GM23338 (cell line): ENCODE measurements around the gene YPEL2. TPM values are rescaled to one million over a fixed set of nuclear protein-coding genes. Genes with fewer than 3 reads are reported as not detected.

Experiments
- ATAC-seq: fragments of 200-7000 bp; cut with Tn5 transposase; 3 replicates; pipeline ENCODE4 v1.9.1; 2020
- DNase-seq: peaks from one replicate; pipeline ENCODE4 v3.0.0-alpha.2; 2015; ENCODE audit warnings: low spot score
- H2AFZ ChIP-seq: fragments of 200-600 bp; sonication (generic); 2 replicates; pipeline ENCODE4 v1.8.0; 2016; ENCODE audit warnings: antibody characterized with exemption, mild to moderate bottlenecking, moderate library complexity
- H3F3A ChIP-seq: fragments of 200-600 bp; sonication (generic); replicated peaks from 2 replicates; pipeline ENCODE4 v1.8.0; 2017; ENCODE audit warnings: antibody characterized with exemption, mixed run types, low read depth
- H3K27ac ChIP-seq: fragments of 200-600 bp; sonication (generic); 2 replicates; pipeline ENCODE4 v1.6.1; 2016; ENCODE audit warnings: low read depth
- H3K27me3 ChIP-seq: fragments of 200-600 bp; sonication (generic); 2 replicates; pipeline ENCODE4 v1.8.0; 2016; ENCODE audit warnings: mild to moderate bottlenecking, mixed run types, moderate library complexity; ENCODE audit not compliant: insufficient read depth
- H3K36me3 ChIP-seq: fragments of 200-600 bp; sonication (generic); 2 replicates; pipeline ENCODE4 v1.8.0; 2016; ENCODE audit warnings: mild to moderate bottlenecking; ENCODE audit not compliant: insufficient read depth
- H3K4me1 ChIP-seq: fragments of 200-600 bp; sonication (generic); 2 replicates; pipeline ENCODE4 v1.8.0; 2016; ENCODE audit warnings: mild to moderate bottlenecking, moderate library complexity; ENCODE audit not compliant: insufficient read depth
- H3K4me2 ChIP-seq: fragments of 200-600 bp; sonication (generic); 2 replicates; pipeline ENCODE4 v1.7.1; 2017; ENCODE audit warnings: mixed run types
- H3K4me3 ChIP-seq: fragments of 200-600 bp; sonication (generic); 2 replicates; pipeline ENCODE4 v1.6.1; 2016; ENCODE audit warnings: mixed run types
- H3K79me2 ChIP-seq: fragments of 200-600 bp; sonication (generic); replicated peaks from 2 replicates; pipeline ENCODE4 v1.8.0; 2017; ENCODE audit warnings: mild to moderate bottlenecking; ENCODE audit not compliant: insufficient read depth
- H3K9me2 ChIP-seq: fragments of 200-600 bp; sonication (generic); 2 replicates; pipeline ENCODE4 v1.8.0; 2017; ENCODE audit not compliant: insufficient read depth
- H4K20me1 ChIP-seq: fragments of 200-600 bp; sonication (generic); replicated peaks from 2 replicates; pipeline ENCODE4 v1.8.0; 2017; ENCODE audit warnings: mild to moderate bottlenecking; ENCODE audit not compliant: insufficient read depth
- H3K27ac Mint-ChIP-seq: 2 replicates; pipeline ENCODE4 v1.8.0; 2020; ENCODE audit warnings: inconsistent platforms, mild to moderate bottlenecking, moderate library complexity, mixed read lengths
- H3K27me3 Mint-ChIP-seq: 3 replicates; pipeline ENCODE4 v1.8.0; 2022; ENCODE audit warnings: low read depth, mild to moderate bottlenecking, moderate library complexity, mixed read lengths, inconsistent platforms; ENCODE audit not compliant: insufficient read depth, poor library complexity
- H3K36me3 Mint-ChIP-seq: 3 replicates; pipeline ENCODE4 v1.8.0; 2021; ENCODE audit warnings: low read depth, mild to moderate bottlenecking, inconsistent platforms, moderate library complexity, mixed read lengths
- H3K4me1 Mint-ChIP-seq: 3 replicates; pipeline ENCODE4 v1.8.0; 2020; ENCODE audit warnings: mild to moderate bottlenecking, inconsistent platforms, mixed read lengths
- H3K4me3 Mint-ChIP-seq: 3 replicates; pipeline ENCODE4 v1.8.0; 2021; ENCODE audit warnings: moderate library complexity, mild to moderate bottlenecking, inconsistent platforms, mixed read lengths
- H3K9me3 Mint-ChIP-seq: 3 replicates; pipeline ENCODE4 v1.8.0; 2020; ENCODE audit warnings: moderate library complexity, mild to moderate bottlenecking, inconsistent platforms, mixed read lengths
- CREB1 ChIP-seq: fragments of 250-450 bp; sonication (Bioruptor Pico); IDR thresholded peaks from 2 replicates; pipeline ENCODE4 v1.5.0; 2020; ENCODE audit warnings: low read depth, mild to moderate bottlenecking, moderate library complexity
- EZH2 ChIP-seq: fragments of 200-600 bp; sonication (generic); IDR thresholded peaks from one replicate; pipeline ENCODE4 v1.8.0; 2017; ENCODE audit warnings: antibody characterized with exemption, mild to moderate bottlenecking, low read depth; ENCODE audit not compliant: unreplicated experiment
- NANOG ChIP-seq: IDR thresholded peaks from 2 replicates; pipeline ENCODE4 v1.6.1; 2016; ENCODE audit warnings: antibody characterized with exemption, borderline replicate concordance
- POLR2AphosphoS5 ChIP-seq: IDR thresholded peaks from 2 replicates; pipeline ENCODE4 v1.6.1; 2016; ENCODE audit warnings: antibody characterized with exemption, low read depth
- STAT1 ChIP-seq: IDR thresholded peaks from one replicate; pipeline ENCODE4 v1.6.1; 2016; ENCODE audit warnings: antibody characterized with exemption; ENCODE audit not compliant: unreplicated experiment
- ZNF331 ChIP-seq: fragments of 250-450 bp; sonication (Bioruptor Pico); IDR thresholded peaks from 2 replicates; pipeline ENCODE4 v1.5.0; 2020; ENCODE audit warnings: low read depth, mild to moderate bottlenecking, moderate library complexity
- ZNF462 ChIP-seq: fragments of 250-450 bp; sonication (Bioruptor Pico); IDR thresholded peaks from 2 replicates; pipeline ENCODE4 v1.5.0; 2020; ENCODE audit warnings: mild to moderate bottlenecking, moderate library complexity
- polyA plus RNA-seq: library from polyadenylated mRNA; unstranded; fragments of >200 nt; fragmentation: Nextera tagmentation; extraction: Ambion mirVana; gene quantifications from 2 replicates; pipeline ENCODE4 v1.2.1, GENCODE V29; 2016
- total RNA-seq: library from RNA; depleted of rRNA; stranded (reverse); fragments of >200 nt; shearing (Covaris generic); gene quantifications from 2 replicates; pipeline ENCODE4 v1.2.3, GENCODE V29; 2014
- TF ChIP-seq, protein P1 (sequence below), 2 experiments: fragments of 200-600 bp in 1 of 2; sonication (generic) in 1 of 2; conservative IDR thresholded peaks; 2 replicates each; pipeline versions ENCODE4 v1.5.1 to v1.6.1; 2016 to 2017; ENCODE audit warnings: antibody characterized with exemption in 2 of 2, low read depth in 2 of 2, mild to moderate bottlenecking in 2 of 2, moderate library complexity in 1 of 2

Gene YPEL2
- total and polyA plus RNA-seq, 2 experiments from 2014 or later: 4.1 to 5.2 TPM

DNA sequence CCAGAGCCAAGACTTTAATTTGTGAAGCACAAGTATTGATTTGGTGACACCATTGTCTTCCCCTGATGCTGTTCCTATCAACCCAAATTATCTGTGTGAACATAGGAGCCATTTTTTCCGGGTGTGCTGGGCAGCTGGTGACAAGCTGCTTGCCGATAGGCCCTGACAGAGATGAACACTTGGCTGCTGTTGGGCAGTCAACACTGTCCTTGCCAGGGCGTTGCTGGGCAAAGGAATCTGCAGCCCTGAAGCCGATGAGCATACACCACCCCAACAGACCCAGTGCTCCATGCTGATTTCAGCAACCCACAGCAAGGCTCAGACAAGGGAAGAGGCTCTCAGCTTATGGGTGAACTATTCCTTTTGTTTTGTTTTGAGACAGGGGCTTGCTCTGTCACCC lies 105.4 kb downstream of the YPEL2 start (continued):
- no peak for TF ChIP-seq ZNF462 (CRISPR knock-in tag)

DNA sequence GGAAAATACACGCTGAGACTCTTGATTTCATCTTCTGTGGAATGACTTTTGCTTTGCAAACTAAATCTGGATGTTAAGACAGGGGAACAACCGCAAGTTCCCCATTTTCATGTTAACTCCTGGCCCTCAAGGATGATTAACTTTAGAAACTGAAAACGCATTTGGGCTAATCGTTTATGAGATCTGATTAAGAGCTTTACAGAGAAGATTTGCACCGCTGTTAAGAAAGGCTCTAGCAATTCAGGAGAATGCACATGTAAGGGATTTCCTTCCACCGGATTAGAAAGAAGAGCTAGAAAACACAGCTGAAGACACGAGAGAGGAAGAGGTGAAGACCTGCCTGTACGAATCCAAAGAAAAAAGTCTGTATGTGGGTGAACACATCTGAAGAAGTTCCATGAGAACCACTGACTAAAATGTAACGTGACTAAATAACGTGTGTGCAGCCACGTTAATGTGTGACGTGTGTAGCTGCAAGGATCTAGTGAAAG lies 106.4 kb downstream of the YPEL2 start:
- no peak overlapping the region for H3K4me3 Mint-ChIP-seq
- H3K4me2 ChIP-seq: no peak overlapping the region
- no peak for DNase-seq
- H3K9me3 Mint-ChIP-seq: no peaks in the 10 kb centered on the region
- no peak overlapping the region for H2AFZ ChIP-seq
- H3K36me3 Mint-ChIP-seq: no peaks in the 10 kb centered on the region
- ATAC-seq: no peak
- H3K27ac Mint-ChIP-seq: no peak overlapping the region
- no peaks in the 10 kb centered on the region for H3K79me2 ChIP-seq
- peaks cover 10% of the 10 kb centered on the region; the same call in 2 of the 3 replicates for H3K4me1 Mint-ChIP-seq
- H3K27me3 Mint-ChIP-seq: peaks cover 2% of the 10 kb centered on the region
- H3K4me1 ChIP-seq: no peaks in the 10 kb centered on the region
- no peaks in the 10 kb centered on the region for H3K27me3 ChIP-seq
- no peaks in the 10 kb centered on the region for H3F3A ChIP-seq
- no peaks in the 10 kb centered on the region for H3K9me2 ChIP-seq
- H3K4me3 ChIP-seq: no peak overlapping the region
- H4K20me1 ChIP-seq: no peaks in the 10 kb centered on the region
- H3K27ac ChIP-seq: no peak overlapping the region
- H3K36me3 ChIP-seq: no peaks in the 10 kb centered on the region
- TF ChIP-seq, protein P1, sequence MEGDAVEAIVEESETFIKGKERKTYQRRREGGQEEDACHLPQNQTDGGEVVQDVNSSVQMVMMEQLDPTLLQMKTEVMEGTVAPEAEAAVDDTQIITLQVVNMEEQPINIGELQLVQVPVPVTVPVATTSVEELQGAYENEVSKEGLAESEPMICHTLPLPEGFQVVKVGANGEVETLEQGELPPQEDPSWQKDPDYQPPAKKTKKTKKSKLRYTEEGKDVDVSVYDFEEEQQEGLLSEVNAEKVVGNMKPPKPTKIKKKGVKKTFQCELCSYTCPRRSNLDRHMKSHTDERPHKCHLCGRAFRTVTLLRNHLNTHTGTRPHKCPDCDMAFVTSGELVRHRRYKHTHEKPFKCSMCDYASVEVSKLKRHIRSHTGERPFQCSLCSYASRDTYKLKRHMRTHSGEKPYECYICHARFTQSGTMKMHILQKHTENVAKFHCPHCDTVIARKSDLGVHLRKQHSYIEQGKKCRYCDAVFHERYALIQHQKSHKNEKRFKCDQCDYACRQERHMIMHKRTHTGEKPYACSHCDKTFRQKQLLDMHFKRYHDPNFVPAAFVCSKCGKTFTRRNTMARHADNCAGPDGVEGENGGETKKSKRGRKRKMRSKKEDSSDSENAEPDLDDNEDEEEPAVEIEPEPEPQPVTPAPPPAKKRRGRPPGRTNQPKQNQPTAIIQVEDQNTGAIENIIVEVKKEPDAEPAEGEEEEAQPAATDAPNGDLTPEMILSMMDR (conservative IDR thresholded peaks at IDR 0.05; ENCODE audit: low read depth in 2 of 2): no peak
- no peak for TF ChIP-seq CREB1 (CRISPR knock-in tag)
- no peak for TF ChIP-seq NANOG
- TF ChIP-seq STAT1: no peak
- no peak for TF ChIP-seq ZNF331 (CRISPR knock-in tag)
- TF ChIP-seq EZH2: no peak
- TF ChIP-seq POLR2AphosphoS5: no peak
- TF ChIP-seq ZNF462 (CRISPR knock-in tag): no peak
